Right atrium auricular region (tissue), 2 donors: ENCODE data around the gene ZMIZ1. TPM values are rescaled to one million over a fixed set of nuclear protein-coding genes. Genes with fewer than 3 reads are reported as not detected.

Experiments
- DNase-seq: peaks from one replicate; pipeline ENCODE4 v3.0.0-alpha.2; 2019; ENCODE audit warnings: low spot score
- H3K27ac ChIP-seq, 2 donors: fragments of 200-600 bp; sonication (generic); 1 replicate in 1 of 2; 2 replicates in 1 of 2; pipeline ENCODE4 v1.5.1; 2016 to 2019
- H3K27me3 ChIP-seq, 2 donors: fragments of 200-600 bp; sonication (generic); one replicate each; pipeline versions ENCODE4 v1.5.1 to v1.6.0; 2017 to 2019
- H3K36me3 ChIP-seq: fragments of 200-600 bp; sonication (generic); one replicate; pipeline ENCODE4 v1.5.1; 2016
- H3K4me1 ChIP-seq, 2 donors: fragments of 200-600 bp; sonication (generic); one replicate each; pipeline versions ENCODE4 v1.5.1 to v1.6.0; 2017 to 2019
- H3K4me3 ChIP-seq, 2 donors: fragments of 200-600 bp; sonication (generic); 1 replicate in 1 of 2; 2 replicates in 1 of 2; pipeline ENCODE4 v1.5.1; 2017 to 2019; ENCODE audit warnings: mild to moderate bottlenecking in 1 of 2, moderate library complexity in 1 of 2
- H3K9me3 ChIP-seq, 2 donors: fragments of 200-600 bp; sonication (generic); one replicate each; pipeline ENCODE4 v1.5.1; 2019
- CTCF ChIP-seq, 2 donors: fragments of 200-600 bp; sonication (generic); IDR thresholded peaks; one replicate each; pipeline ENCODE4 v1.5.1; 2019; ENCODE audit warnings: antibody characterized with exemption in 2 of 2
- total RNA-seq, 2 donors: library from RNA; depleted of rRNA; stranded (reverse); fragments of >200 nt; gene quantifications; one replicate each; pipeline ENCODE4 v1.1.0, GENCODE V29; 2016

Gene ZMIZ1
- total RNA-seq, 2 donors from 2014 or later: 59.3 to 71.0 TPM

GRCh38 chr10:79206300-79207095, 137.7 kb downstream of the ZMIZ1 start:
- no peak for TF ChIP-seq CTCF (IDR thresholded peaks at IDR 0.05)
- no peak for DNase-seq

GRCh38 chr10:79207096-79207357, 138.3 kb downstream of the ZMIZ1 start:
- H3K9me3 ChIP-seq: no peaks in the 10 kb centered on the region
- DNase-seq: no peak
- H3K27me3 ChIP-seq: no peaks in the 10 kb centered on the region
- peaks cover 95% of the 10 kb centered on the region for H3K36me3 ChIP-seq
- no peak overlapping the region for H3K4me3 ChIP-seq
- no peak for TF ChIP-seq CTCF (IDR thresholded peaks at IDR 0.05)
- H3K27ac ChIP-seq: no peak overlapping the region
- peaks cover 0 to 28% of the 10 kb centered on the region in 2 donors for H3K4me1 ChIP-seq

More at GRCh38 chr10:79206300-79207095, 137.7 kb downstream of the ZMIZ1 start:
- H3K4me3 ChIP-seq: no peak overlapping the region
- no peaks in the 10 kb centered on the region for H3K27me3 ChIP-seq
- no peak overlapping the region for H3K27ac ChIP-seq
- no peaks in the 10 kb centered on the region for H3K9me3 ChIP-seq
- peaks cover 0 to 28% of the 10 kb centered on the region in 2 donors for H3K4me1 ChIP-seq
- H3K36me3 ChIP-seq: peaks cover 93% of the 10 kb centered on the region

- Histone ChIP-seq H3K9me3 (no peaks in the 10 kb centered on the region), H3K27me3 (no peaks in the 10 kb centered on the region), H3K36me3 (peaks cover 90% of the 10 kb centered on the region), H3K4me3 (no peak overlapping the region), H3K27ac (no peak overlapping the region), H3K4me1 (peaks cover 0 to 22% of the 10 kb centered on the region in 2 donors)
- no peak for TF ChIP-seq CTCF (IDR thresholded peaks at IDR 0.05)
- no peak for DNase-seq
Observed at GRCh38 chr10:79207726-79208125, 139.0 kb downstream of the ZMIZ1 start.

GRCh38 chr10:79208251-79208983, 139.7 kb downstream of the ZMIZ1 start:
- no peak for TF ChIP-seq CTCF (IDR thresholded peaks at IDR 0.05)
- Histone ChIP-seq H3K4me3 (no peak overlapping the region), H3K27me3 (no peaks in the 10 kb centered on the region), H3K4me1 (peaks cover 0 to 15% of the 10 kb centered on the region in 2 donors), H3K36me3 (peaks cover 89% of the 10 kb centered on the region), H3K9me3 (no peaks in the 10 kb centered on the region), H3K27ac (no peak overlapping the region)
- DNase-seq: no peak

GRCh38 chr10:79209340-79209739, 140.6 kb downstream of the ZMIZ1 start:
- H3K27me3 ChIP-seq: no peaks in the 10 kb centered on the region
- H3K27ac ChIP-seq: no peak overlapping the region
- no peak for TF ChIP-seq CTCF (IDR thresholded peaks at IDR 0.05)
- H3K4me3 ChIP-seq: no peak overlapping the region
- no peak for DNase-seq
- H3K4me1 ChIP-seq: peaks cover 0 to 6% of the 10 kb centered on the region in 2 donors
- no peaks in the 10 kb centered on the region for H3K9me3 ChIP-seq
- peaks cover 88% of the 10 kb centered on the region for H3K36me3 ChIP-seq
